Measurements from ENCODE around the gene TMEM86B. TPM values are rescaled to one million over a fixed set of nuclear protein-coding genes. Genes with fewer than 3 reads are reported as not detected.
A peak's percentile ranks its signal among the peaks of the same experiment; 100 is the strongest.

TMEM86B gene
- total and polyA plus RNA-seq, 2 experiments from 2014 or later, result 0.46 to 2.4 TPM

- Histone ChIP-seq H3K9me3 (ENCODE audit: low read depth) (no peaks in the 10 kb centered on the region), H3K27ac (peak overlapping the region; percentile 89), H3K27me3 (replicated peaks; ENCODE audit: insufficient read depth) (no peaks in the 10 kb centered on the region), H3F3A (ENCODE audit: insufficient read depth) (peaks cover 8% of the 10 kb centered on the region; the same call in 1 of the 2 replicates), H4K20me1 (ENCODE audit: insufficient read depth) (no peaks in the 10 kb centered on the region), H3K4me1 (ENCODE audit: insufficient read depth) (peaks cover 12% of the 10 kb centered on the region; the same call in 1 of the 2 replicates), H3K36me3 (ENCODE audit: low read depth) (no peaks in the 10 kb centered on the region), H3K9ac (peak overlapping the region; percentile 72), H3K4me3 (no peak overlapping the region), H3K79me2 (ENCODE audit: insufficient read depth) (no peaks in the 10 kb centered on the region), H3K4me2 (ENCODE audit: unreplicated experiment) (no peak overlapping the region), H2AFZ (0 out of 2 replicates have a peak overlapping the region, but pooled peaks have one; percentile 27), H3K9me2 (ENCODE audit: insufficient read depth) (no peaks in the 10 kb centered on the region)
- in situ Hi-C loops (cut with MboI), result no loop called here
- no peak for TF ChIP-seq EZH2phosphoT487 (IDR thresholded peaks at IDR 0.05; ENCODE audit: insufficient read depth, low read depth)
- no peak for TF ChIP-seq EZH2 (IDR thresholded peaks at IDR 0.05; ENCODE audit: insufficient read depth, poor library complexity, severe bottlenecking)
- WGBS, 2 experiments (ENCODE audit: low coverage in 1 of 2, low lambda C conversion rate in 2 of 2, missing lambda C conversion rate in 2 of 2), result 55% methylated on average over 8 of the region's 8 CpGs
- DNase-seq, result no peak
Measured at GRCh38 chr19:55188625-55189024, 39.9 kb downstream of the TMEM86B start.

- H3K9me3 ChIP-seq (ENCODE audit: low read depth), result no peaks in the 10 kb centered on the region
- no peaks in the 10 kb centered on the region for H3K9me2 ChIP-seq (ENCODE audit: insufficient read depth)
- H3K79me2 ChIP-seq (ENCODE audit: insufficient read depth), result no peaks in the 10 kb centered on the region
- TF ChIP-seq EZH2 (IDR thresholded peaks at IDR 0.05; ENCODE audit: insufficient read depth, poor library complexity, severe bottlenecking) (no peak), EZH2phosphoT487 (IDR thresholded peaks at IDR 0.05; ENCODE audit: insufficient read depth, low read depth) (no peak)
- no peak overlapping the region for H3K27ac ChIP-seq
- H2AFZ ChIP-seq, result no peak overlapping the region
- H3K4me2 ChIP-seq (ENCODE audit: unreplicated experiment), result no peak overlapping the region
- no peaks in the 10 kb centered on the region for H4K20me1 ChIP-seq (ENCODE audit: insufficient read depth)
- peaks cover 8% of the 10 kb centered on the region; the same call in 1 of the 2 replicates for H3F3A ChIP-seq (ENCODE audit: insufficient read depth)
- H3K4me1 ChIP-seq (ENCODE audit: insufficient read depth), result peaks cover 12% of the 10 kb centered on the region; the same call in 1 of the 2 replicates
- H3K9ac ChIP-seq, result no peak overlapping the region
- no peaks in the 10 kb centered on the region for H3K36me3 ChIP-seq (ENCODE audit: low read depth)
- no peak overlapping the region for H3K4me3 ChIP-seq
- no peaks in the 10 kb centered on the region for H3K27me3 ChIP-seq (replicated peaks; ENCODE audit: insufficient read depth)
- no peak for DNase-seq
- in situ Hi-C loops (cut with MboI), result no loop called here
- WGBS, 2 experiments (ENCODE audit: low coverage in 1 of 2, low lambda C conversion rate in 2 of 2, missing lambda C conversion rate in 2 of 2), result 35 to 39% methylated on average over 11 to 12 of the region's 12 CpGs
Measured at GRCh38 chr19:55186080-55186479, 42.5 kb downstream of the TMEM86B start.

- Histone ChIP-seq H3K79me2 (ENCODE audit: insufficient read depth) (no peaks in the 10 kb centered on the region), H3K9ac (no peak overlapping the region), H3K4me2 (ENCODE audit: unreplicated experiment) (no peak overlapping the region), H3F3A (ENCODE audit: insufficient read depth) (no peaks in the 10 kb centered on the region), H4K20me1 (ENCODE audit: insufficient read depth) (no peaks in the 10 kb centered on the region), H3K27ac (no peak overlapping the region), H2AFZ (no peak overlapping the region), H3K36me3 (ENCODE audit: low read depth) (no peaks in the 10 kb centered on the region), H3K27me3 (replicated peaks; ENCODE audit: insufficient read depth) (peaks cover 6% of the 10 kb centered on the region; the same call in 1 of the 2 replicates), H3K4me1 (ENCODE audit: insufficient read depth) (0 out of 2 replicates have a peak, but pooled peaks cover 6% of the 10 kb centered on the region), H3K4me3 (no peak overlapping the region), H3K9me2 (ENCODE audit: insufficient read depth) (no peaks in the 10 kb centered on the region), H3K9me3 (ENCODE audit: low read depth) (no peaks in the 10 kb centered on the region)
- in situ Hi-C loops (cut with MboI), result no loop called here
- DNase-seq, result no peak
- 61 to 62% methylated on average over 19 to 20 of the region's 20 CpGs for WGBS, 2 experiments (ENCODE audit: low coverage in 1 of 2, low lambda C conversion rate in 2 of 2, missing lambda C conversion rate in 2 of 2)
- TF ChIP-seq EZH2 (IDR thresholded peaks at IDR 0.05; ENCODE audit: insufficient read depth, poor library complexity, severe bottlenecking) (no peak), EZH2phosphoT487 (IDR thresholded peaks at IDR 0.05; ENCODE audit: insufficient read depth, low read depth) (no peak)
Measured at GRCh38 chr19:55181740-55182139, 46.8 kb downstream of the TMEM86B start.

GRCh38 chr19:55179606-55180484, 48.7 kb downstream of the TMEM86B start, which contains the start of gene SYT5:
SYT5 (minus strand) TSS chr19:55180289; CDS start chr19:55179041, 1,248 bp downstream.
- Histone ChIP-seq H3K4me2 (ENCODE audit: unreplicated experiment) (peak within 1 kb of the TSS; percentile 65), H3K9ac (peak within 1 kb of the TSS; percentile 52; the same call in 1 of the 2 replicates), H3K4me3 (peak within 1 kb of the TSS; percentile 58), H3K9me3 (ENCODE audit: low read depth) (no peaks in the 10 kb centered on the region), H2AFZ (0 out of 2 replicates have a peak within 1 kb of the TSS, but pooled peaks have one; percentile 30), H3K79me2 (ENCODE audit: insufficient read depth) (no peaks in the 10 kb centered on the region), H3K36me3 (ENCODE audit: low read depth) (no peaks in the 10 kb centered on the region), H3K27ac (no peak within 1 kb of the TSS), H4K20me1 (ENCODE audit: insufficient read depth) (no peaks in the 10 kb centered on the region), H3K9me2 (ENCODE audit: insufficient read depth) (no peaks in the 10 kb centered on the region), H3F3A (ENCODE audit: insufficient read depth) (no peaks in the 10 kb centered on the region), H3K27me3 (replicated peaks; ENCODE audit: insufficient read depth) (peaks cover 6% of the 10 kb centered on the region; the same call in 1 of the 2 replicates), H3K4me1 (ENCODE audit: insufficient read depth) (0 out of 2 replicates have a peak, but pooled peaks cover 6% of the 10 kb centered on the region)
- no peak for TF ChIP-seq EZH2 (IDR thresholded peaks at IDR 0.05; ENCODE audit: insufficient read depth, poor library complexity, severe bottlenecking)
- TF ChIP-seq EZH2phosphoT487 (IDR thresholded peaks at IDR 0.05; ENCODE audit: insufficient read depth, low read depth), result no peak
- peak; percentile 59 for DNase-seq
- in situ Hi-C loops (cut with MboI), result no loop called here
- 4% methylated on average over 49 to 59 of the region's 68 CpGs for WGBS, 2 experiments (ENCODE audit: low coverage in 1 of 2, low lambda C conversion rate in 2 of 2, missing lambda C conversion rate in 2 of 2)
